ENCODE data around the gene PRKN.

Gene PRKN

GRCh38 chr6:161748535-161749416 is 978.8 kb downstream of the PRKN start:
- TF ChIP-seq CTCF (IDR thresholded peaks at IDR 0.05; ENCODE audit: low read depth, low read length) = no peak; the same call in 1 of the 2 replicates
- no peak overlapping the region for H3K4me3 ChIP-seq (ENCODE audit: low read depth, low read length)

DNA sequence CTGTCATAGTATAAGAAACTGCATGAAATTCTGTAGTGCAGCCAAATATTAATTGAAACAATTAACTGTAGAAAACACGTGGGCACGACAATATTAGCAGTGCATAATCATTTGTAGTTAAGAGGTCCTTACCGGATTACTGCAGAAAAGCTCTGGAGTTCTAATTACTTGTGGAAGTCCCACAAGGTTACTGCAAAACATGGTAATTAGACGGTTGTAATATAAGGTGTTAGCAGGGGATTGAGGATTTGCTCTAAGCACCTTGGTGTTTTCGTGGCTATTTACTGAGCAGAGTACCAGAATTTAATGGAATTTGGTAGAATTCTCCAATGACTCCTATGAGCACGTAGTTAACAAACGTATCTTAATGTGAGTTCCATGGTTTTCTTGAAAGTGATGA is 980.1 kb downstream of the PRKN start:
- no peak overlapping the region for H3K4me3 ChIP-seq (ENCODE audit: low read depth, low read length)
- TF ChIP-seq CTCF (IDR thresholded peaks at IDR 0.05; ENCODE audit: low read depth, low read length) = no peak

- no peak overlapping the region for H3K4me3 ChIP-seq (ENCODE audit: low read depth, low read length)
- no peak for TF ChIP-seq CTCF (IDR thresholded peaks at IDR 0.05; ENCODE audit: low read depth, low read length)
Observed at GRCh38 chr6:161745594-161746141, 981.9 kb downstream of the PRKN start.

GRCh38 chr6:161745128-161745527 is 982.4 kb downstream of the PRKN start:
- no peak for TF ChIP-seq CTCF (IDR thresholded peaks at IDR 0.05; ENCODE audit: low read depth, low read length)
- no peak overlapping the region for H3K4me3 ChIP-seq (ENCODE audit: low read depth, low read length)

DNA sequence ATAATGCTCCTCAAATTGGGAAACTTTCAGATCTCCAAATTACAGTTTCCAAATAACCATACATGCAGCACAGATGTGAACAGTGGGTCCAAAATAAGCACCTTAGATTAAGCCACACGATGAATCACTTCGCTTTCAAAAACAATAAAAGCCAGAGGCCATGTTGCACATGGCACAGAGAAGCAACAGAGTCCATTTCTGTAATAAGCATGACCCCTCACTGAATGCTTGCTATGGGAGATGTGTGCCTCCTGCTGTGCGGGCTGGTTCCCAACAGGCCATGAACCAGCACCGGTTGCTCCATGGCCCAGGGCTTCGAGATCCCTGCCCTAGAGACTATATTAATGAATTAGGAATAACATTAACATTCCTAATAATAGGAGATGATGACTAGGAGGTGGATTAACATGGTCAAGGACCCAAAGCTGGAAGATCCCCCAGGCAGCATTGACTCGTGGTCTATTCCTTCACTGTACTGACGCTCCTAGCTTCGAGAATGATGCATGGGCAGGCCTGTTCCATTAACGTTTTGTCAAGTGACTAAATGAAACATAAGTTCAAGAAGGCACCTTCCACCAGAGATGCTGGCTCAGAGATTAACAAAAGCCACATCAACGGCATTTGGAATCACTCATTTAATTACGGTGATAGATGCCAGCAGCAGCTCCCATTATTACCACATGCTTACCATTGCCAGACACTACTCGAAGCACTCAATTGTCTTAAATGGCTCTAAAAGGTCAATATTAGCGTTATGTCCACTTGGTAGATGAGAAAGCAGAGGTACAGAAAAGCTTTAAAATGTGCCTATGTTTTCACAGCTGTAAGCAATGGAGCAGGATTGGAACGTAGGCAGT is 983.1 kb downstream of the PRKN start:
- H3K4me3 ChIP-seq (ENCODE audit: low read depth, low read length) = no peak overlapping the region
- TF ChIP-seq CTCF (IDR thresholded peaks at IDR 0.05; ENCODE audit: low read depth, low read length) = no peak

GRCh38 chr6:161743509-161744178 is 983.9 kb downstream of the PRKN start:
- no peak overlapping the region for H3K4me3 ChIP-seq (ENCODE audit: low read depth, low read length)
- TF ChIP-seq CTCF (IDR thresholded peaks at IDR 0.05; ENCODE audit: low read depth, low read length) = no peak

Measured in WI38 (cell line).